ENCODE data around the gene PTGR1. TPM values are rescaled to one million over a fixed set of nuclear protein-coding genes. Genes with fewer than 3 reads are reported as not detected.

Gene PTGR1
- total RNA-seq (2014; rRNA removed; shearing (Covaris generic)): 92.3 and 93.5 TPM in 2 replicates

DNA sequence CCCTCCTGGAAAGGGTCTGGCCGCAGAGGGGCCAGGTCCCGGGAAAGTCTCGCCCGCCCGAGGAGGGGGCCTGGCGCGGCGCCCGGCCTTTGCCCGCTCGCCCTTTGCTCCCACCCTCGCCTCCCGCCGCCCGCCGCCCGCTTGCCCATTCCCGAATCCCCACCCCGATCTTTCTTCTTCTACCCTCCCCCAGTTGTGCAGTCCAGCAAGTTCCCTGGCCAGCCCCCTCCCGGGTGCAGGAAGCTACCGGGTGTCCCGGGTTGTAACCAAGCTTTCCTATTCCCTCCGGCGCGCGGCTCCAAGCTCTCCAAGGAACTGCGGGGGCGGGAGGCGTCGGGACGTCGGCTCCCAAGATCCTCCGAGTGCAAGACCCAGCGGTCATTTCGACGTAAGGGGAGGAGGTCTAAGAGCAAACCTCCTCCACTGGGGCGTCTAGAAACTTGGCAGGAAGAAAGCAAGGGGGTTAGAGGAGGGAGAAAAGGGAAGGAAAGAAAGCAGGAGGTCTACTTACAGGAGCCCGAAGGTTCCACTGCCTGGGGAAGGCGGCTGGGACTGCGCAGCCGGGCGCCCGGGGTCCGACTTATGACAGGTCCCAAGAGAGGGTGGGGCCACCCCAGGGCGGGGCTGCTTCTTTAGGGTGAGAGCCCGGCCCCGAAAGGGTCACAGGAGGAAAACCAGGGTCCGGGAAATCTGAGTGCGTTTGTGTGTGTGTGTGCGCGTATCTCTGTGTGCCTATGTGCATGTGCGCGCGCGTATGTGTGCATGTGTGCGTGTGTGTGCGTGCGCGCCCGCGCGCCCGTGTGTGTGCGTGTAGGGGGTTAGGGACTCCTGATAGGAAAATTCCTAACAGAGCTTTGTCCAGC is at the start of gene PTGR1:
Gene PTGR1 (minus strand): TSS at position 556 of the 863 bp plus-strand sequence. CDS start 2,225 bp downstream, outside the sequence.
- H3K4me1 ChIP-seq: peaks cover 16% of the 10 kb centered on the region
- H3K36me3 ChIP-seq: peaks cover 30% of the 10 kb centered on the region
- H3K9me3 ChIP-seq (replicated peaks): no peaks in the 10 kb centered on the region; the same call in 1 of the 2 replicates
- H3K27me3 ChIP-seq: no peaks in the 10 kb centered on the region
- peak within 1 kb of the TSS; percentile 66 for H3K27ac ChIP-seq
- peak; percentile 86 to 87 for DNase-seq
- peak within 1 kb of the TSS; percentile 84 for H3K4me3 ChIP-seq

DNA sequence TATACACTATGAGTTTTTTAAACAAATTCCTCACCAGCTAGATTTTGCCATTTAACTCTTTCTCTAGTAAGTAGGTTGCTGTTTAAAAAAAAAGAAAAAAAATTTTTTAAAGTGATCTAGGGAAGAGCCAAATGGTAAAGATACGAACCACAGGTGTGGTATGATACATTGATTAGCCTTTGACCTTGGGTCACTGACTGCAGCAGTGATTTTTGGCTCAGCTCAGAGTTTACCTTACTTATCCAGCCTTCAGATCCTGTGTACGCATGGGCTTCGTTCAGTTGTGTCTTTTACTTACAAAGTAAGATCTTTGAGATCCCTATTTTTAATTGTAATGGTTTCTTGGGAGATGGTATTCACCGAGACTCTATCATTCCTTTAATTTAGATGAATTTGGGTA is 49.6 kb upstream of the PTGR1 start:
- peaks cover 5% of the 10 kb centered on the region; the same call in 1 of the 2 replicates for H3K9me3 ChIP-seq (replicated peaks)
- no peaks in the 10 kb centered on the region for H3K4me1 ChIP-seq
- peaks cover 83% of the 10 kb centered on the region for H3K36me3 ChIP-seq
- no peaks in the 10 kb centered on the region for H3K27me3 ChIP-seq
- no peak overlapping the region for H3K4me3 ChIP-seq
- DNase-seq: no peak
- no peak overlapping the region for H3K27ac ChIP-seq

DNA sequence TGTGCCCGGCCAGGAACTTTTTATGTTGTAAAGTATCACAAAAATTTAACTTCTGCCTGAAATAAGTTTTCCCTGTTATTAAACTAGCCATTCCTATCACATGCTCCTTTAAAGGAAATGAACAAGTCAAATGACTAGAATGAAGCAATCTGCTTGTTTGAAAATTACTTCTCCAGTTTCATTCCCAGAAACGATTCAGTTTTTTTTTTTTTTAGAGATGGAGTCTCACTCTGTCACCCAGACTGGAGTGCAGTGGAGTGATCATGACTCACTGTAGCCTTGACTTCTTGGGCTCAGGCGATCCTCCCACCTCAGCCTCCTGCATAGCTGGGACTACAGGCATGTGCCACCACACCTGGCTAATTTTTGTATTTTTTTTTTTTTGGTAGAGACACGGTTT is 48.6 kb upstream of the PTGR1 start:
- Histone ChIP-seq H3K36me3 (peaks cover 82% of the 10 kb centered on the region), H3K27me3 (no peaks in the 10 kb centered on the region), H3K9me3 (replicated peaks) (peaks cover 5% of the 10 kb centered on the region; the same call in 1 of the 2 replicates), H3K4me1 (no peaks in the 10 kb centered on the region), H3K27ac (no peak overlapping the region), H3K4me3 (no peak overlapping the region)
- no peak for DNase-seq

DNA sequence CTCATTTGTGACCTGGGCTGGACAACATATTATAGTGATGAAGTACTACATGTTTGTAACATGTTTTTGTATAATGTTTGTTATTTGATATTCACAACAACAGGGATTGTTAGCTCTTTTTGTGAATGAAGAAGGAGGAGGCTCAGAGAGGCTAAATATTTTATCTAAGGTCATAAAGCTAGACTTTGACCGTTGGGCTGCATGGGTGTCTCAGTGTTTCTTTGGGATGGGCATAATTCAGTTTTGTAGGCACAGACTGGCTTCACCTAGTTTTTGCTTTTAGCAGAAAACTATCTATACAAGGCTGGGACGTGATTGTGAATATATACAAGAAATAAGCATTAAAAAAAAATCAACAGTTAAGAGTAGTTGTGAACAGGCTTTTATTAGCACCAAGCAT is 47.0 kb upstream of the PTGR1 start:
- Histone ChIP-seq H3K27ac (no peak overlapping the region), H3K9me3 (replicated peaks) (peaks cover 5% of the 10 kb centered on the region), H3K4me1 (no peaks in the 10 kb centered on the region), H3K36me3 (peaks cover 79% of the 10 kb centered on the region), H3K4me3 (no peak overlapping the region), H3K27me3 (no peaks in the 10 kb centered on the region)
- no peak for DNase-seq

DNA sequence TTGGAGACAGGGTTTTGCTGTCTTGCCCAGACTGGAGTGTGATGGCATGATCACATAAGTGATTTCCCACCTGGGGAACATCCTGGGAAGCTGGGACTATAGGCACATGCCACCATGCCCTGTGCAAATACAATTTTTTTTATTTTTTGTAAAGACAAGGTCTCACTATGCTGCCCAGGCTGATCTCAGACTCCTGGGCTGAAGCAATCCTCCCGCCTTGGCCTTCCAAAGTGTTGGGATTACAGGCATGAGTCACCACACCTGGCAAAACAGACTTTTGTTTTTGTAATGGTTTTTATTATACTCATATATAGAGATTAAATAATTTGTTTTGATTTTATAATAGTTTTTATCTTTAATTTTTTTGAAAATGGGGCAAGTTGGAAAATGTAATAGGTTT is 46.4 kb upstream of the PTGR1 start:
- Histone ChIP-seq H3K36me3 (peaks cover 79% of the 10 kb centered on the region), H3K9me3 (replicated peaks) (peaks cover 5% of the 10 kb centered on the region), H3K27ac (no peak overlapping the region), H3K4me3 (no peak overlapping the region), H3K4me1 (no peaks in the 10 kb centered on the region), H3K27me3 (no peaks in the 10 kb centered on the region)
- DNase-seq: no peak

DNA sequence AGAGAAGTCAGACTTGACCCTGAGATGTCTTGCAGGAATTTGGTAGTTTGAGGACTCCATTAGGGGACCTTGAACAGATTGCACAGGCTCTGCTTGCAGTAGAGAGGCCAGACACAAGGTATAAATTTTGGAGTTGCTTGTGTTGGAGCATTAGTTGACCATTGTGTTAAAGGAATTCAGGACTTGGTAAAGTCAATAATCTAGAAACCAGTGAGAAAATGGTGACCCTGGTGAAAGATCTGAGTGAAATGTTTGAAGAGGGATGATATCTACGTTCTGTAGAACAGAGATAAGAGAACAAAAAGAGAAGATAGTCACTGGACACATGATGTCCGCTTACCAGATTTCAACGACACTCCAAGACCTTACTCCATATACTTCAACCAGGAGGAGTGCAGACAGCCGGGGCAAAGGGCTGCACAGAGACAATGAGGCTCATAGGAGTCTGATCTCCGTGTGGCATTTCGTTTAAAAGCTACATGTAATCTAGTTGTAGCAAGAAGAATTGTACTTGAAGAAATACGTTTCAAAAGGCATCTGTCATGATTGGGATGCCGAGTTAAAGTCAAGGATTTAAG is 44.8 kb upstream of the PTGR1 start:
- Histone ChIP-seq H3K4me1 (no peaks in the 10 kb centered on the region), H3K27ac (no peak overlapping the region), H3K27me3 (no peaks in the 10 kb centered on the region), H3K4me3 (no peak overlapping the region), H3K36me3 (peaks cover 68% of the 10 kb centered on the region), H3K9me3 (replicated peaks) (peaks cover 5% of the 10 kb centered on the region)
- no peak for DNase-seq

DNA sequence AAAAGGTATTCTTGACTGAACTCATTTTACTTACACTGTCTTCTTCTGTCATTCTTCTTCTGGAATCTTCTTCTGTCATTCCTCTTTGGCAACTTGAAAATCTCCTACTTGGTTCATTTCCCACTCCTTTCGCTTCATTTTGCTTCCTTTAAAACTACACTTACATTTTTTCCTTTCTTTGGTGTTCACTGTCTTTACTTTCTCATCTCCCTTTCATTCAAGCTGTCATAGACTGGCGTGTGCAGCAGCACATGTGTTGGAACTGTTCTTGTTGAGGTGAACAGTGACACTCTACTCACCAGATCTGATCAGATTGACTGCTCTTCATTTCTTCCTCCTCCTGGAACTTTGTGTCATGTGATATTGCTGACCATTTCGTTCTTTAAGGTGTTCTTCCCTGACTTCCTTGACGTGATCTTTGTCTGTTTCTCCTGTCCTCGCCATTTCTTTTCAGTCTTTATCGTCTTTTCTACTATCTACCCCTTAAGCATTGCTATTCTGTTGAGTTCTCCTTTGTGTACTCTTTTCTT is 38.0 kb upstream of the PTGR1 start:
- H3K4me1 ChIP-seq: no peaks in the 10 kb centered on the region
- H3K27ac ChIP-seq: no peak overlapping the region
- H3K36me3 ChIP-seq: peaks cover 16% of the 10 kb centered on the region
- H3K4me3 ChIP-seq: no peak overlapping the region
- no peaks in the 10 kb centered on the region for H3K9me3 ChIP-seq (replicated peaks)
- no peaks in the 10 kb centered on the region for H3K27me3 ChIP-seq
- no peak for DNase-seq

DNA sequence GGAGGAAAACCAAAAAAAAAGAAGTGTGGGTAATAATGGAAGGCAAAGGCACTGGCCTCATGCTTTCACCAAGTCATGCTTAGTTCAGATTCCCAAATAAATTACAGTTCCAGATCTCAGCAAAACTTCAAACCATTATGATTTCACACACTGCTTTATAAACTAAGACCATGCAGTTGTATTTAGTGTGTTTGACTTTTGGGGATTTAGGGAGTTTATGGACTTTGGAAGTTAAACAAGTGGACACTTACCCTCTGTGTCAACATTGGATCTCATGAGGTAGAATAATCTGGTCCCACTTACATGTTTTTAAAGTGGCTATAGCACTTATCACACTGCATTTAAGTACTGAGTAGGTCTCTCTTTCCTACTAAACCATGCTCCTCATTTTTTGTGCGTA is 35.4 kb upstream of the PTGR1 start:
- DNase-seq: no peak
- Histone ChIP-seq H3K36me3 (peaks cover 15% of the 10 kb centered on the region; the same call in 1 of the 2 replicates), H3K27ac (no peak overlapping the region), H3K27me3 (no peaks in the 10 kb centered on the region), H3K4me3 (no peak overlapping the region), H3K9me3 (replicated peaks) (no peaks in the 10 kb centered on the region), H3K4me1 (no peaks in the 10 kb centered on the region)

DNA sequence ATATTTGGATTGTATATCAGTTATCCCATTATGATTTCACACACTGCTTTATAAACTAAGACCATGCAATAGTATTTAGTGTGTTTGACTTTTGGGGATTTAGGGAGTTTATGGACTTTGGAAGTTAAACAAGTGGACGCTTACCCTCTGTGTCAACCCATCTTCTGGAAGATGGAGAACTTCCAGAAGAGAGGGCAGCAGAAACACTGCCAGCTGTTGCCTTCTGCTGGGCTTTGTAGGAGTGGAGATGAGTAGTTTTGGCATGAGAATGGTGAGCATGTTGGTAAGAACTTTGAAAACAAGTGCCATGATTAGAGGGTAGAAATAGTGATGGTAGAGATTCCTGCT is 33.9 kb upstream of the PTGR1 start:
- H3K9me3 ChIP-seq (replicated peaks): no peaks in the 10 kb centered on the region
- no peak for DNase-seq
- peaks cover 7% of the 10 kb centered on the region; the same call in 1 of the 2 replicates for H3K36me3 ChIP-seq
- H3K4me1 ChIP-seq: no peaks in the 10 kb centered on the region
- H3K27ac ChIP-seq: no peak overlapping the region
- no peaks in the 10 kb centered on the region for H3K27me3 ChIP-seq
- no peak overlapping the region for H3K4me3 ChIP-seq

DNA sequence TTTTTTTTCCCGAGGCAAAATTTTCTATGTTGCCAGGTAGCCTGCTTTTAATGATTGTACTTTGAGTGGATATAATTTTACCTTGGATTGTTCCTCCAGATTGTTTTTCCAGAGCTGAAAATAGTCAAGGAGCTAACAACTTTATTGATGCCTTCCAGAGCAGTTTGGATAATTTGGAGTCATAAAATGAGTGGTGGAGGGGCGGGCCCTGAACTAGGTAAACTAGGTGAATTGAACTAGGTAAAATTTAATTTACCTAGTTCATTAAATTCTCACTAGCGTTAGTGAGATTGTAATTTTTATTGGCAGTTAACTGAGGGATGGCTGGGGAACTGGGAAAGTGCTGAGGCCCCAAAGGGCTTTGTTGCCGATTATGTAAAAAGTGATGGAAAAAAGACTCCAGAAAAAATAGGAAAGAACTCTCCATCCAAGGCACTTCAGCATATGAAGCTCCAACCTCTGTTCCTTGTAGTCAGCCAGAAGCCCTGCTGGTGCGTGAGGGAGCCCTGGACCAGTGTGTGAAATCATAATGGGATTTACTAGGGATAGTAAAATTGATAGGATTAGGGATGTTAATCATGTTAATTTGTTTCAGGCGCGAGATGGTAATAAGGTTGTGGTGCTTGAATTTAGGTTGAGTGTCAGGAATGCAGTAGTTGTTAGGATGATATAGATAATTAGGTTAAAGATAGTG is 33.4 kb upstream of the PTGR1 start:
- peak overlapping the region; percentile 77 for H3K4me3 ChIP-seq
- no peak for DNase-seq
- H3K36me3 ChIP-seq: peaks cover 4% of the 10 kb centered on the region; the same call in 1 of the 2 replicates
- H3K4me1 ChIP-seq: no peaks in the 10 kb centered on the region
- no peak overlapping the region for H3K27ac ChIP-seq
- H3K9me3 ChIP-seq (replicated peaks): no peaks in the 10 kb centered on the region
- H3K27me3 ChIP-seq: no peaks in the 10 kb centered on the region

DNA sequence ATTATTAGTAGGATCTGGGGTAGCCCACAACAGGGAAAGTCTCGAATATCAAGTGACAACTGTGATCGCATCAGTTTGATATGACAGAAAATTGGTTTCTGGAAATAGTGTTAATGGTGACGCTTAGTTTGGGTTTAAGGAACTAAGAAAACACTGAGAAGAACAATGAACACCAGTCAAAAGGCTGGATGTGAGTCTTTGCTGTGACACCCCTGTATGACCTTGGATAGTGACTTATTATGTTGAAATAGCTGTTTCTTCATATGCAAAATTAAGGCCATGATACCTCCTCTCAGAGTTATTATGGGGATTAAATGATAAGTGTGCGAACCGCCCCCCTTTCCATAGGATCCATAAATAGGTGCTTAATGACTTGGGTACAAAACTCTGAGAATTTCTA is 32.6 kb upstream of the PTGR1 start:
- peak overlapping the region; percentile 77 for H3K4me3 ChIP-seq
- peak overlapping the region; percentile 53 for H3K27ac ChIP-seq
- peaks cover 4% of the 10 kb centered on the region; the same call in 1 of the 2 replicates for H3K36me3 ChIP-seq
- no peaks in the 10 kb centered on the region for H3K4me1 ChIP-seq
- H3K27me3 ChIP-seq: no peaks in the 10 kb centered on the region
- H3K9me3 ChIP-seq (replicated peaks): no peaks in the 10 kb centered on the region
- DNase-seq: no peak

DNA sequence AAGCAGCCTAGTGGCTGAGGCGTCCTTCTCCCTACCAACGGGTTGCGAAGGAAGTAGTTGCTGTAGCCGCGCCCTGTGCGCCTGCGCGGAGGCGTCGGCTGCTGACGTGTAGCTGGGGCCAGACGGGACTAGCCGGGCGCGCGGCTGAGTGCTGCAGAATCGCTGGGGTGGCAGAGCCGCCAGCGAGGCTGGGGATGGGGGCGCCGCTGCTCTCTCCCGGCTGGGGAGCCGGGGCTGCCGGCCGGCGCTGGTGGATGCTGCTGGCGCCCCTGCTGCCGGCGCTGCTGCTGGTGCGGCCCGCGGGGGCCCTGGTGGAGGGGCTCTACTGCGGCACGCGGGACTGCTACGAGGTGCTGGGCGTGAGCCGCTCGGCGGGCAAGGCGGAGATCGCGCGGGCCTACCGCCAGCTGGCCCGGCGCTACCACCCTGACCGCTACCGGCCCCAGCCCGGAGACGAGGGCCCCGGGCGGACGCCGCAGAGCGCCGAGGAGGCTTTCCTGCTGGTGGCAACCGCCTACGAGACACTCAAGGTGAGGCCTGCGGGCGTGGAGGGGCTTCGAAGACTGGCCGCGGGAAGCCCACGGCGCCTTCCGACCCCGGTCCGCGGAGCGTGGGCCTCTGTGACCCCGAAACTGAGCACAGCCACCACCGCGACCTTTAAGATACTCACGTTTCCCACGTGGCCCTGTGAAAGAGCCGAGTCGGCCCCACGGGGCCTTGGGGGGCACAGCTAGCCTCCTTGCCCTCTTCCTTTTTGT is 31.9 kb upstream of the PTGR1 start, which contains the start of gene DNAJC25:
Gene DNAJC25 (plus strand): TSS at position 121 of the 758 bp plus-strand sequence. CDS start 74 bp downstream, at position 195.
- Histone ChIP-seq H3K4me1 (no peaks in the 10 kb centered on the region), H3K27me3 (no peaks in the 10 kb centered on the region), H3K9me3 (replicated peaks) (no peaks in the 10 kb centered on the region), H3K4me3 (peak within 1 kb of the TSS; percentile 77), H3K27ac (peak within 1 kb of the TSS; percentile 53), H3K36me3 (0 out of 2 replicates have a peak, but pooled peaks cover under 1% of the 10 kb centered on the region)
- peak; percentile 99 for DNase-seq

DNA sequence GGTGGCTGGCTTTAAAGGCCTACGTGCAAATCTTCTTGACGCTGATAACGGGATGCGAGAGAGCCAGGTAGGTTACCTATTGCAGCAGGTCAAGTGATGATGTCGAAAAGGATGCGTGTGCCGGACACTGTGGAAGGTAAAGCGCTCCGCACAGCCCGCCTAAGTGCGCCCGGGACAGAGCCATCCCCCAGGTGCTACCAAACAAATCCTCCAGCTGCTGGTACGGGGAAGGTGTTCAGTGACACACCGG is 31.4 kb upstream of the PTGR1 start:
- no peak for DNase-seq
- Histone ChIP-seq H3K27me3 (no peaks in the 10 kb centered on the region), H3K36me3 (no peaks in the 10 kb centered on the region), H3K4me1 (no peaks in the 10 kb centered on the region), H3K27ac (no peak overlapping the region), H3K9me3 (replicated peaks) (no peaks in the 10 kb centered on the region), H3K4me3 (peak overlapping the region; percentile 77)

DNA sequence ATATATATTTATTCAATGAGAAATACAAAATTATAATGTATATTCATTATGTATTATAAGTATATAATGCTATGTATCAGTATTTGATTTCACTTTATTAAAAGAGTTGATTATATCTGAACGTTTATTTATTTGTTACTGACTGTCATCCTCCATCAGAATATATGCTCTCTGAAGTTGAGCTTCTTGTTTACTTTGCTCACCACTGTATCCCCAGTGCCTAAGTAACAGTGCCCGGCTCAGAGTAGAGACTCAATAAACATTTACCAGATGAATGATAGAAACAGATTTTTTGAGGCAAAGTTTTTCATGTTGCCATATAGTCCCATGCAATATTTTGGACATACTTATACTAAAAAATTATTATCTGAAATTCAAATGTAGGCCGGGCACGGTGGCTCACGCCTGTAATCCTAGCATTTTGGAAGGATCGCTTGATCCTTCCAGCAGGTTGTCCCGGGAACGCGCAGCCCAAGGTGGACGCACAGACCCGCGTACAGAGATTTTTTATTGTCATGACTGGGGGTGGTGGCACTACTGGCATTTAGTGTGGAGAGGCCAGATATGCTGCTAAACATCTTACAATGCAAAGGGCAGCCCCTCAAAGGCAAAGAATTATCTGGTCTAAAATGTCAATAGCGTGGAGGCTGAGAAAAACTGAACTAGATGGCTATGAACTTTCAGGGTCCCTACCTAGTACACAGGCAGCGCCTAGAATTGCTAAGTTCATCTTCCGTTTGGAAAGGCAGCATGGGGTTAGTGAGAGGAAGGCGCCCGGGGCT is 30.9 kb upstream of the PTGR1 start:
- Histone ChIP-seq H3K4me1 (no peaks in the 10 kb centered on the region), H3K9me3 (replicated peaks) (no peaks in the 10 kb centered on the region), H3K36me3 (no peaks in the 10 kb centered on the region), H3K27me3 (no peaks in the 10 kb centered on the region), H3K4me3 (peak overlapping the region; percentile 77), H3K27ac (no peak overlapping the region)
- DNase-seq: no peak
